NCI-H2227 treated with DMSO at 0.1 percent for 48 hours (cell line): ENCODE measurements around the gene PDIA5.
A peak's percentile ranks its signal among the peaks of the same experiment; 100 is the strongest.

Experiments used
- DNase-seq: peaks from one replicate; lab custom pipeline; 2025; lab: John Stamatoyannopoulos, UW

PDIA5 gene

DNA sequence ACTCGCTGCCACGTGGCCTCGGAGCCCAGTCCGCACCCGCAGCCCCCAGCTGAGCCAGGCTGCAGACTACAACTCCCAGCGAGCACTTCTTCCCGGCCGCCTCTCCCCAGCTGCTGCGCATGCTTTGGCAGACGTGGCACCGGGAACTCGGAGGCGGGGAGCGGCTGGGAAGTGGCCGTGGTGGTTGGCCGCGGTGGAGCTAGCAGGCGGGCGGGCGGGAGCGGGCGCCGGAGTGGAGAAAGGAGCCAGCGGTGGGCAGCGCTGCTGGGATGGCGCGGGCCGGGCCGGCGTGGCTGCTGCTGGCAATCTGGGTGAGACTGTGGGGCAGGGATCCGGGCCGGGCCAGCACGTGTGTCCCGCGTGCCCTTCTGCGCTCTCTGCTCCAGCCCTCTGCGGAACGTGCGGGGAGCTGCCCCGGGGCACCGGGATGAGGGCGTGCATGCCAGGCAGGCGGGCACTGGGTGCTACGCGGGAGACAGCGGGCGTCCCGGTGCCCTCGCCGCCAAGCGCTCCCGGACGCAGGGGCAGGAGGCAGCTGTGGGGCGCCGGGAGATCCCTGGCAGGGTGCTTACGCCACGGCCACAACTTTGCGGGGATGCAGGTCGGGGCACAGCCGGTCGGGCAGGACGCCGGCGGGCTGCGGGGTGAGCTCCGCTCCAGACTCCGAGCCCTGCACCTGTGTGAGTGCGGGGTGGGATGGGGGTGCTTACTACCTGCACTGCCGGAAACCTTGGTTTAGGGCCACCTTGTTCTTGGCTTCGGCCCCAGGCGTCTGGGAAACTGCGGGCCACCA, at the start of gene PDIA5:
TSS of gene PDIA5 (plus strand) at position 130 of the 793 bp plus-strand sequence. CDS start at position 270, 140 bp downstream.
- DNase-seq = peak; percentile 71

DNA sequence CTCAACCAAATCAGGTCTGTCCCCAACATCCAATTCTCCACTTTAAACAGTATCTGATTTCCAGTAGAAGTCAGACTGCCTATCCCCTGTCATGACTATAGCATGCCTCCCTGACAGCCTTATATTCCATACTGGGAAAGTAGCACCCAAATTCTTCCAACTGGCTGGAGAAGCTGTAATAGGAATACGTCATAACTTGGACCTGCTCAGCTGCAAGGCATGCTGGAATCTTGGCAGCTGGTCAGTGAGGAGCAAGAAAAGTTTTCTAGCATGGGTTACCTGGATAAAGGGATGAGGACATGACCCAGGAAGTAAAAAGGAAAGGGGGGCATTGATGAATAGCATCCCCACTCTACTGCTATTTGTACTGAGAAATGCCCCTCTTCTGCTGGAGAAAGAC, 48.1 kb upstream of the PDIA5 start:
- no peak for DNase-seq

DNA sequence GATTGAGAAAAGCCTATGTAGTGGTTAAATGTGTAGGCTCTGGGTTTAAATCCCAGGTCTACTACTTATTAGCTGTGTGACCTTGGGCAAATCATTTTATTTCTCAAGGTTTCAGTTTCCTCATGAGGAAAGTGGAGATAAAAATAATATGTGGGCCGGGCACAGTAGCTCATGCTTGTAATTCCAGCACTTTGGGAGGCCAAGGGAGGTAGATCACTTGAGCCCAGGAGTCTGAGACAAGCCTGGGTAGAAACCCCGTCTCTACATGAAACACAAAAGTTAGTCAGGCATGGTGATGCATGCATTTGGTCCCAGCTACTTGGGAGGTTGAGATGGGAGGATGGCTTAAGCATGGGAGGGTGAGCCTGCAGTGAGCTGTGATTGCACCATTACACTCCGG, 47.7 kb upstream of the PDIA5 start:
- no peak for DNase-seq

DNA sequence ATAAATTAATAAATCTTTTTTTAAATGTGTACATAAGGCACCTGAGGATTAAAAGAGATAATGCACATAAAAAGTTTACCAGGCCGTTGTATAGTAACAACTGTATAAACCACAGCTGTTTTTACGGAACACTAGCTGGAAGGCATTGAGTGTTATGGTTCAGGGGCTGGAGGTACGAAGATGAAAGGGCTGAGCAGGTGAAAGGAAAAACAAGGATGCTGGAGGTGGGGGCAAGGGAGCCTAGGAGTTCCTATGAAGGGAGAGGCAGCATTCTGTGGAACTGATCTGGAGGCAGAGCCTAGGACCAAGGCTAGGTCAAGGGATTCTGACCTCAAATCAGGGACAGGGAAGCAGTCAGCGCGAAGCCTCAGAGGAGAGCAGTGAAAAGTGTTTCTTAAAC, 47.2 kb upstream of the PDIA5 start:
- DNase-seq = no peak

DNA sequence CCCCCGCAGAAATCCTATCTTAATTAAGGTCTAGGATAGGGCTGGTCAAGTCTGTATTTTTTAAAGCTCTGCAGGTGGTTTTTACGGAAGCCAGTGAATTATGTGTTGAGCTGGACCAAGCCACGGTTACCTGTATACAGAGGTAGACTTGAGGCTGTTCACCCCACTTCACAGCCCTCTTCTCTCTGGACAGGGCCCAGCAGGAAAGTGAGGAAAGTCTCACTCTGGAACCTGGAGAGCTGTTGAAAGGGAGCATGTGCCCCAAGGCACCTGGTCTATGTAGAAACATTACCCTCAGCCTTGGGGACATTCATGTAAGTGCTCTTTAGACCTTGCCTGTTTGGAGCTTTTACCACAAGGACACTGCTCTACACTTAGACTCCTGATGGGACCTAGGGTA, 46.1 kb upstream of the PDIA5 start:
- no peak for DNase-seq

DNA sequence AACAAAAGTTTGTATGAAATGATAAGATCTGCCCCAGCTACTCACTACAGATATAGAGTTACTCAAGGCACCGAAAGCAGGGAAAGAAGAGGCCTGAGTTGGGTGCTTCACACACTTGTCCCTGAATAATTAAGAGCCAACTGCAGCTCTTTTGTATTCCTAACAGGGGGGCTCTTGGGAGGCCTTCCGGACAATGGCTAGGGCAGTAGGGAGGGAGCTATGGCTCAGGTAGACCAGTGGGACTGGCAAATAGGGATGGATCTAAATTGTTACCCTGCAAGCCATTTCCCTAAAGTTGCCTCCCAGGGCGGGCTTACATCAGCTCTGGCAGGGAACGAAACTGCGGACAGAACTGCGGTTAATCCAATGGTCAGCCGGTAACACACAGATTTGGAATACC, 45.4 kb upstream of the PDIA5 start:
- DNase-seq = no peak

DNA sequence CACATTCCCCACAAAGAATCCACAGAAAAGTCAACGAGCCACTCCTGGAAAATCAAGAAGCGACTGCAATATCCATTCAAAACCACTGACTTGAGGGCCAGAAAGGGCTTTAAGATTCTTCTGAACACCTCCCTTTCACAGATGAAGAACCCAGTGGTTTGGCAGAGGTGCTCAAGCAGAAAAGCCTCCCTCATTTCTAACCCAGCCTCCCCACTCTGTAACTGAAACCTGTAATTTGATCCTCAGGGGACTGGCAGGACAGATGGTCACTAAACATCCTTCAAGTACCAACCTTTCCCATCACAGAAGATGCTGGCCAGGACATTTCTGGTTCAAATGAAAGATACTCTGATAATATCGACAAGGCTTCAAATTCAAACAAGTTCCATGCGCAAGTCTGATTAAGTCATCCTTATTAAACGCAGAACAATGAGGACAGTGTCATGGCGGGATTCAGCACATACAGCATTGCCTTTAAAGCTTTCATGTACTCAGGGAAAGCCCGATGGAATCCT, 44.8 kb upstream of the PDIA5 start:
- peak; percentile 5 for DNase-seq

DNA sequence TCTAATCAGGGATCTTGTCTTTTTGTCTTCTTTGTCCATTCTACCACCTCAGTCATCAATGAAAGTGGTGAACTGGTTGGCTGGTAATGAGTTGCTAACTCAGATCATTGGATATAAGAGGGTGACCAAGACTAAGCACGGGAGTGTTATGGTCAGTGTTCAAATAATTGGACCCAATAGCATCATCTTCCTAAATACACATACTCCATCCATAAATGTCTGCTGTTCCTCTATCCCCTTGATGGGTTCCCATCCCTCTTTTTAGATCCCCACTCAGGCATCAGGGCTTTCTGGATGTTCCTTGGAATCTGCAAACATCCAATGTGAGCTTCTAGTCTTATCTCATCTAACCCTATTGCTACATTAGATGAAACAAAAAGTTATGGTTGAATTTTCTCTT, 42.8 kb upstream of the PDIA5 start:
- no peak for DNase-seq

DNA sequence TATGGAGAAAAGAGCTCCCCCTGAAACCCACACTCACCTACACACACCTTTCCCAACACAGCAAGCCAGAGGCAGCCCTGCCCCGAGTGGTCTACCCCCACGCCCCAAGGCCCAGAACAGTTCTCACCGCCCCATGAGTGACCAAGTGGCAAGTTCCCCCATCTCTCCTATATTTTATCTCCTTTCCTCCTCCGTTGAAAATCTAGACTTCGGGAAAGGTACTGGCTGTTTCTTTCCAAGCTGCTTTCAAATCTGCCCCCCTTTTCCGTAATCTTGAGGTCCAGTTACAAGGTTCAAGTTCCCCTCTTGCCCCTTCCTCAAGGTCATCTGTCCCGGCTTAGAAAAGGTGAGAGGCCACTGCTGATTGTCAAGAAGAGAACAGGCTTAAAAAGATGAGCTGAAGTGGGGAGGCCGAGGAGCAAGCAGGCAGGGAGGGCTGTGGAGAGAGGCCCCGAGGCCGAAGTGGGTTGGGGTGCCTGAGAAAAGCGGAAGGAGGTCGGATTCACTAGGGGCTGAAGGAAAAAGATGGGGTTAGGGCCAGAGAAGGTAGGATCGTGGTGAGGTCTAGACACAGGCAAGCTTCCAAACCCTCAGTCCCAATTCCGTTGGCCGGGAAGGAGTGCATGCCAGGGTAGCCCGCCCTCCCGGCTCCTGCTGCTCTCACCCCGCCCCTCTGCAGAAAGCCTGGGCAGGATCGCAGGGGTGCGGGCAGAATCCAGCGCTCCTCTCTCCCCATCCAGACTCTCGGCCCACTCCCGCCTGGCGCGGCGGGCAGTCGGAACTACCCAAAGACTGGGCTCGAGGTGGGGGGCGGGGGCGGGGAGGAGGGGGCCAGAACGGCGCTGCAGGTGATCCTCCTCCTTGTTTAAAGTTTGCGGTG, 40.9 kb upstream of the PDIA5 start:
- peak; percentile 21 for DNase-seq

DNA sequence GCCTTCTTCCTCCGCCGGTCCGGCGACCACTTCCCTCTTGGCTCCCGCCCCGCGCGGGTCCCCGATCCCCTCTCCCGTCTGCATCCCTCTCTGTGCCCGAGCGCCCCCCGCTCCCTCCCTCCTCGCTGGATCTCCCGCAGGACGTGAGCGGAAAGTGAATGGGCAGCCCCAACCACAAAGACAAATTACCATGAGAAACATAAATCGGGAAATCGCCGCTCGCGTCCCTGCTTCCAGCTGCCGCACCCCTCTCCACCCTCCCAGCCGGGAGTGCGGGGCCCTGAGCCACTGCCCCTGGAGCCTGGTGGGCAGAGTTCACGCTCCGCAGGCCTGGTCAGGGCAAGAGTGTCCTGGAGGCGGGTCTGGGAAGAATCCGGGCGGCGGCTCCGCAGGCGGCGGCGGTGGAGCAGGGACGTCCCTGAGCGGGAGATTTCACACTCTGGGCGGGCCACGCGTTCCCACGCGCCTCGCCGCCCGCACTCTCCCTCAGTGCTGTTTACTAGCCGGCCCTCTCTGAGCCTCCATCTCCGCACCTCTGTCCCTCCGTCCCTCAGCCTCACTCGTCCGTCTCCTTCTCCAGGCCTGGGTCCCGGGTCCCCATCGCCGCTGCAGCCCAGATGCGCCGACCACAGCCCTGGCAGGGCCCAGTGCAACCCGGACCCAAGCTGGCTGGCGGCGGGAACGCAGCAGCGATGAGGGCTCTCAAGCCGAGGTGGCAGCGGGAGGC, 40.1 kb upstream of the PDIA5 start:
- no peak for DNase-seq

DNA sequence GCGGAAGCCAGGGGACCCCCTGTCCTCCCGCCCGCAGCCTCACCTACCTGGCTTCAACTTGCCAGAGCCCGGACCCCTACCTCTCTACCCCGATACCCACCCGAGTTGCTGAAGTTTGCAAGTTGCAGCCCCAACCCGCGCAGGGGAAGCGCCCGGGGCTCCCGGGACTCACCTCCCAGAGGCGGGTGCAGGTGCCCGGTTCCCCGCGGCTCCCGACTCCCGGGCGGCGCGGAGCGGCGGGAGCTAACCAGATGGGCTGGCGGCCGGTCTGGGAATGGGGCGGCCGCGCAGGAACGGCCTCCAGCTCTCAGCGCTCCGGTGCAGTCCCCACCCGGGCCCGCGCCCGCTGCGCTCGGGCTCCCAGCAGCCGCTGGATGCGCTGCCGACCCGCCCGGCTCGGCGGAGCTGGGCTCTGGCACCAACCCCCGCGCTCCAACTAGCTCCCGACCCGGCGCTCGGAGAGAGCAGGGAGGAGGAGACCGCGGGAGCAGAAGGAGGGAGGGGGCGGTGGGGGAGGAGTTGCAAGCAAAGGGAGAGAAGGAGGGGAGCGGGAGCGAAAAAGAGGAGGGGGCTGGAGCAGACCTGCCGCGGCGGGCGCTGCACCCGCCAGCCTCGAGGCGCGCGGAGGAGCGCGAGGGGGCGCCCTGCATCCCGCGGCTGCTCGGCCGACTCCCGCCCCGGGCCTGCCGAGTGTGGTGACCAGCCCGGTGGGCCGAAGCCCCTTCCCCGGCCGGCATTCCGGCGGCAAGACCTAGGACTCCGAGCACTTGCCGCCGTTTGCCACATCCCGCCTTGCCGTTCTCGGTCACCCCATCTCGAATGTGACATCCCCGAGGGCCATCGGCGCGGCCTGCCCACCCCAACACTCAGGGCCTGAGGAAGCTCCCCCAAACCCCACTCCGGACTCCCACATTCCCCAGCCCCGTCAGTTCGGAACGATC, 39.3 kb upstream of the PDIA5 start, which contains the start of gene SEMA5B:
TSS of gene SEMA5B (minus strand) at position 472 of the 941 bp plus-strand sequence. CDS start 66,500 bp downstream, outside the sequence.
- DNase-seq = peak; percentile 27

DNA sequence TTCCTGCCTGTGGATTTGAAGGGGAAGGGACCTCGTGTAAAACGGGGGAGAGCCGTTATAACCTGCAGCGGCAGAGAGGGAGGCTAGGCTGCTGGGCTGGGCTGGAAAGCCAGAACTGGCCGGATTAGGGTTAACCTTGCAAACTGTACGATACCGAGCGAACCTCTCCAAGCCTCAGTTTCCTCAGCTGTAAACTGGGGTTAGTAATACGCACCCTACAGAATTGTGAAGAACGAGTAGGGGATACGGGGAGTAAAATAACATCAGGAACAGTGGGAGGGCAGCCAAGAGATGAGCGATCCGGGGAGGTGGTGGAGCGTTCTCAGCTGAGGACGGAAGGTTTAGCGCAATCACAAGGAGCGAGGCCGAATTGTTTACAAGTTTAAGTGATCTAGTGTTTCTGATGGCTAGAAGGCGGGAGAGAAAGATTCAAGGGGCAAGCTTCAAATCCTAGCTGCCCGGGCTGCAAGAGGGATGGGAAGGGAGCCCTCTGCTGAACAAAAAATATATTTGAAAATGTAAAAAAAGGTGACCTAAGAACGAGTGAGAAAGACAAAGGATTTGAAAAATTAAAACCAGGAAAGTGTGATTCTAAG, 38.5 kb upstream of the PDIA5 start:
- peak; percentile 34 for DNase-seq

DNA sequence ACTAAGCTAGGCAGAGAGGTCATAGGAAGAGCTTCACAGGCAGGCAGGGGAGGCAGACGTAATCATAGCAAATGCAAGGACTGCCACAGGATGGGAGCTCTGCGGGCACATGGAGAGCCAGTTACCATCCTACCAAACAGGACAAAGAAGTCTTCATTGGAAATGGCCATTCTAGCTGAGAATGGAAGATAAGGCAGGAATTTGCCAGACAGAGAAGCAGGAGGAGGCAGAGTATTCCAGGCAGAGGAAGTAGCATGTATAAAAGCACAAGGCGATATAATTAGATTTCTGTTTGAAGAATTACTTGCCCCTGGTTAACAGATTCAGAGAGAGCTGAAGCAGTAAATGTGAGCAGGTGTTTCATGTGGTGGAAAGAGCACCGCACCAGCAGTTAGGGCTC, 35.8 kb upstream of the PDIA5 start:
- no peak for DNase-seq

DNA sequence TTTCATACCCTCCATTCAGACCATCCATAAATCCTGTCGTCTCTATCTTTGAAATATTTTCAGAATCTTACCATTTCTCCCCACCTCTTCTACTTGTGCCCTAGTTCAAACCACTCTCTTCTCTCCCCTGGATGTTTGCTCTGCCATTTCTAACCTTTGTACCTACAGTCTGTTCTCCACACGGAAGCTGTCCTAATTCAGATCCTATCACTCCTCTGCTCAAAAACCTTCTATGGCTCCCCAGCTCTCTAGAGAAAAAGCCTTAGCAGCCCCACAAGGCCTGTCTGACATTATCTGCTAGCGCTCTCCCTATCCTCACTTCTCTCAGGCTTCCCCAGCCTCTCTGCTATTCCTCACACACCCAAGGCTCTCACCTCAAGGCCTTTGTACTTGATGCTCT, 34.8 kb upstream of the PDIA5 start:
- no peak for DNase-seq

DNA sequence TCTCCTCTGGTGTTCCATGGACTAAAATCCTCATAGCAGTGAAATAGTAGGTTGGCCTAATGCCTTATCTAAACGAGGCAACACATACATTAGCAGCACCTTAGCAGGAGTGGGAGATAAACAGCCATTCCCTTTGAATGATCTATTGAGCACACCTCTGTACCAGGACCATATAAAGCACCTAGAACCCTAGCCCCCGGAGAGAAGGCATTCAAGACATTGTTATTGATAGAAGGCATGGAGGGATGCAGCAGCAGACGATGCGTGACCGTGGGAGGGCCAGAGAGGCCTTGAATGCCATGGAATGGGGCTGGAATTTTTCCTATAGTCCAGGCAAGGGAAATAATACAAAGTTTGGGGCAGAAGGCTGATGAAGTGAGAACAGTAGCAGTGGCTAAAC, 32.7 kb upstream of the PDIA5 start:
- no peak for DNase-seq

DNA sequence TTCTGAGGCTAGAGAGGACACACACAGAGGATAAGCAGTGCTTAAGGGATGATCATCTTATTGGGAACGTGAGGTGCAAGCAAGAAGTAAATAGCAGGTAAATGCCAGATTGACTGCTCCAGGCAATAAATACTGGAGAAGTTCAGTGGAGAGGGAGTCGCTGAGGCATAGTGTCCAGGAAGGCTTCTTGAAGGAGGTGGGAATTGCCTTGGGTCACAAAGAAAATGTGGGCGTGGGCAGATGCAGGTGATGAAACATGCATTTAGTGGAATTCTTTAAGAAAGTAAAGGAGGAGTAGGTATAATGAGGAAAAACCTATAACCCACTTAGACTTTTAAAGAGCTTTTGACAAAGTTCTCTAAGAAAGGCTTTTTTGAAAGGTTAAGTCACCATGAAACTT, 31.8 kb upstream of the PDIA5 start:
- DNase-seq = no peak

DNA sequence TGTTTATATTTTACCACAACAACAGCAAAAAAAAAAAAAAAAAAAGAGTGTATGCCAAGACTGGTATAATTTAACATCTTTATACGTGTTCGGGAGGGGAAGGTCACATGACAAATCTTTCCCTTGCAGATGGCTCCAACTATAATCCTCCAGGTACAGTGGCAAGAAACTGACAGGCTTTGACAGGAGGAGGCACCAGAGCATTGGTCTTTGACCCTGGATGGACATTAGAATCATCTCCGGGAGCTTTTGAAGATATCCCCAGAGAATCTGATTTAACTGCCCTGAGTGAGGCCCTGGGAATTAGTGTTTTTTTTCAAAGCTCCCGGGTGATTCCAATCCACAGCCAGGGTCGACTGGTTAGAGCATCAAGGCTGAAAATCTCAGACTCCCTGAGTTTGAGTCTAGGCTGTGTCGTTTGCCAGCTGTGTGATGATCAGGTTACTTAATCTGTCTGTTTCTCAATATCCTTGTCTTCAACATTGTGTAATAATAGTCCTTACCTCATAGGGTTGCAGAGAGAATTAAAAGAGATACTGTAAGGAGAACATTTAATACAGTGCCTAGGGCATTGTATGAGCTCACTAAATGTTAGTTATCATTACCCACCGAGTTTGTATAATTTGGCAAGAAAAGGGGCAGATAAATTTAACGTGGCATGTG, 30.3 kb upstream of the PDIA5 start:
- DNase-seq = no peak

DNA sequence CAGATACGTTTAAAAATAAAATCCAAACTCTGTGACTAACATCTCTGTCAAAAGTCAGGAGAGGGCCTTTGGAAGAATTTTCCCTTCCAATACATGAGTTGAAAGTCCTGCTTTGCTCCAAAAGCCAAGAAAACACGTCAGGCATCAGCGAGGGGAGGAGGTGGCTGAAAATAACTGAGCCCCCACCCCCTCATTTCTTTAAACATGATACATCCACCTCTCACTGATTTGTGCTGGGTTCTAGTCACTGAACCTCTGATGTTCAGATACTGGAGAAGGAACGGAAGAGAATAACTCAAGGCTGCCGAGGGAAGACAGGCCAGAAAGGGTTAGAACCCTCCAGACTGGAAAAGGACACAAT, 29.8 kb upstream of the PDIA5 start:
- no peak for DNase-seq

DNA sequence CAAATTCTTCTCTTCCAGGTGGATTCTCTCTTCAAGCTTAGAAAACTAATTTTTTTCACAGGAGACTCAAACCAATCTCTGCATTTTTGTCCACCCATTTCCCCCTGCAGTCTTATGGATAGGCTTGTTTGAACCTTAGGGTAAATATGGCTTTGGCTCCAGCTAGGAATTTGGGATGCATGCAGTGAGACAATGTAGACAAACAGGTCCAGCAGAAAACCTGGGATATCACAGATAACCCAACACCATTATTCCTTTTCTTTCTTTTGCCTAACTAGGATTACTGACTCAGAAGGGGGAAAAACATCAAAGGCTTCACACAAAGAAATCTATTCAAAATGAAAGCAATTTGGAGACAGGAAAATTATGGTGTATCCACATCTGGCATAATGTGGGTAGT, 28.1 kb upstream of the PDIA5 start:
- no peak for DNase-seq

DNA sequence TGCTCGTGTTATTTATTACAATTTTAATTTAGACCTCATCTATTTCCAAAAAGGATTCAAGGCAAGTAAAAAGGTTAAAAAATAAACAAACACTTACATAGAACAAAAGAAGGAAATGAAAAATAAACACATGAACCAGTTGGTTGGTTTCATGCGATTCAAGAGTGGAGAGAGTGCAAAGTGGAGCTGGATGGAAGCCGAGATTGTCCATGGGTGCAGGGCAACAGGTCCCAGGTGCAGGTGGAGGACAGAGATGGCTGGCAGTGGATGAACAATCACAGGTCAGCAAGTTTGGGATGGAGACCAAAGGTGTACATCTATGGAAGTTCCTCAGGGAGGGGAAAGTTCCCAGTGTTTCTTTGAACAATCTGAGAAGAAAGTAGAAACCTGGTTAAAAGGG, 27.6 kb upstream of the PDIA5 start:
- no peak for DNase-seq
